NCI-H510A treated with DMSO at 0.1 percent for 48 hours (cell line): Measurements from ENCODE around the gene NBEA.

ENCODE experiments used
- DNase-seq: peaks from one replicate; lab custom pipeline; 2025; lab: John Stamatoyannopoulos, UW

NBEA gene

DNA sequence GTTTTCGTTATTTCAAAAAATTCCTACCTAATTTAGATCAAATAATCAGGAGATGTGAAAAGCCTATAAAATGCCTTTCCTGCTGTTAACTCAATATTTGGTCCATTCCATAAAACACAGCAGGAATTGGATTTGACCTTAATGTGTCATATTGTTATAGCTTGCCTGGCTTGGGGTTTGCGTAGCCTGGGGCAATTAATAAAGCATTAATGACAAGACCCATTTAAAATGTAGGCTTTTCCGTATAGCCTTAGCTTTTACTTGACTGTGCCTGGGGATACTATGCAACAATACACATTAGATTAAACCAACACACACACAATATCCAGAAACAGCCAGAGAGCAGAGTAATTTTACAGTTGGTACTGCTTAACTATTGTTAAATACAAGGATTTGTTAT, 651.6 kb downstream of the NBEA start:
- DNase-seq: no peak

GRCh38 chr13:35594096-35594495, 652.0 kb downstream of the NBEA start:
- no peak for DNase-seq

GRCh38 chr13:35595181-35595580, 653.1 kb downstream of the NBEA start:
- no peak for DNase-seq

DNA sequence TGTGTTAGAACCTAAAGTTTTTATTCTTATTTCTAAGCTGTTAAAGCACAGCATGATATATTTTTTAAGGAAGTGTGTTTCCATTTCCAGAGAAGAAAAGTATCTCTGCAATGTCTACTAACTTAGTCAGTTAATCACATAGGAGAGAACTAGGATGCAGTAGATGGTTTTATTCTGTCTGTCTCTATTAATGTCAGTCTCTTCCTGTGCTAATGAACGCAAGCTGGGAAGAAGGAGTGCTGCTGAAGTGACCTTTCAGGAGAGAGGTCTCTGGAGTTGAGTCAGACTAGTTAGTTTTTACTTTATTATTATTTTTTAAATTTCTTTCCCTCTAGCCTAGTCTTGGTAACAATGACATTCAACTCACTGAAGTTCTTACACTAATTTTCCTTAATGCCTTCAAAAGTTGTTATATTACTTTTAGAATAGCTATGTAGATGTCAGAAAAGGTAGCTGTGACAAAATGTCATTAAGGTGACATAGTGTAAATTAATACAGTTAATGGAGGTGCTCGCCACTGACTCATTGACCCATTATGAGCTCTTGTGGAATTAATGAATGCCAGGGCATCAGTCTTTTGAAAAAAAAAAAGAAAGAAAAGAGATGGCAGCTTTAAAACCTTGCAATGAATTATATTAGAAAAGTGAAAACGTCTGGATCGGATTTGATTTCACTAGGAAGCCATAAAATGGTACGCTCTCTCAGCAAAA, 654.4 kb downstream of the NBEA start:
- no peak for DNase-seq

DNA sequence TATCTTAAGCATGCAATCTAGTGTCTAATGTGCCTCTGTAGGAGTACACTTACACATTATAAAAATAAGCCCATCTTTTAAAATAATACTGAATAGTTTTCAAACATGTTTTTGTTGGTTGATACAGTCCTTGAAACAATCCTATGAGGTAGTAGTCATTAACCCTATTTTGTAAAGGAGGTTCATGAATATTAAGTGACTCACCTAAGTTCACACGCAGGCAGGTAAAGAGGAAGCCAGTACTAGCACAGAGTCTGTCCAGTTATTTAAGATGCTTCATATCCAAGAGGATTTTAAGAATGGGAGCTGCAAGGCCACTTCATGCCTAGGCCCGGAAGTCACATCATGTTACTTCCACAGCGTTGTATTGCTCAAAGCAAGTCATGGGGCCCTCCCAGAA, 655.4 kb downstream of the NBEA start:
- DNase-seq: no peak

DNA sequence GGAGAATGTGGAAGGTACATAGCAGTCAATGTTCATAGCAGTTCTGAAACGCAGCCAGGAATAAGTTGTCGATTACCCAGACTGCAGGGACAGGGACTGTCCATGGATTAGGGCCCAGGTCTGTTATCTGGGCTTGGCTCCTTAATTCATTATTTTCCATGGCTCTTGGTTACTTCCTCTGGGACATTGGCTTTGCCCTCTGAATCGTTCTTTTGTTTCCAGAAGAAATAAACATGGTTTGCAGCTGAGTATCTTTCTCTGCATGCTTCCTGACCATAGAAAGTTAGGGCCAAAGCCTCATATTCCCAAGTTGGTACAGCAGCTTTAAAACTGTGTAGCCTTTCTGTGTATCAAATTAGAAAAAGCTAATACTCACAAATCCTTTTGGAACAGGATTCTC, 656.2 kb downstream of the NBEA start:
- DNase-seq: no peak

- DNase-seq: no peak
Measured at GRCh38 chr13:35598790-35599369, 656.8 kb downstream of the NBEA start.

DNA sequence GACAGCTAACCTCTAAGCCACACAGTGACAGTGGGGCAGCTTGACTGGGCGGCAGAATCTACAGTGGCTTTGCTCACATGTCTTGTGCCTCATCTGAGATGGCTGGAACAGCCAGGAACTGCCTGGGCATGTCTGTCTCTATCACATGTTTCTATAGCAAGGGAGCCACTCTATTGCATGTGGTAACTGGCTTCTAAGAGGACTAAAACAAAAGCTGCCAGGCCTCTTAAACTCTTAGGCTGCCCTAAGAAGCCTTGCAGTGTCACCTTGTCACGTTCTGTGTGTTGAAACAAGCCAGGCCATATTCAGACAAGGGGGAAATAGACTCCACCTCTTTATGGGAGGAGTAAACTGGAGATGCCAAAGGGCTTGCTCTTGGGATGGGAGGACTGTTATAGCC, 657.3 kb downstream of the NBEA start:
- no peak for DNase-seq

DNA sequence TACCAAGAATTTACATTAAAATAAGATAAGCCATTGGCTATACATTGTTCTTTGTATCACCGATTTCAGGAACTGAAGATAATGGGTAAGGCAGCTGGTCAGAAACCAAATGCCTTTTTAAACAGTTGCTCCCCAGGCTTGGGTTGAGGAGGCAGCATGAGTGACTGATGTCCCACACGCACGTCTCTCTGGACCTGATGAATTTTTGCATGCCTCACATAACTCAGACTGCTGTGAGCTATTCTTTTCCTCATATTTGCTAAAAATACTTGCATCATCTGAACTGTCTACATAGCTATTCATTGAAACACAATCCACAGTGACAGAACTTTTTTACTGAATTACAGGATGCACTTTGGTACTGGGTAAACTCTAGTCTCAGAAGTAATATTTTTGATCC, 658.1 kb downstream of the NBEA start:
- DNase-seq: no peak

DNA sequence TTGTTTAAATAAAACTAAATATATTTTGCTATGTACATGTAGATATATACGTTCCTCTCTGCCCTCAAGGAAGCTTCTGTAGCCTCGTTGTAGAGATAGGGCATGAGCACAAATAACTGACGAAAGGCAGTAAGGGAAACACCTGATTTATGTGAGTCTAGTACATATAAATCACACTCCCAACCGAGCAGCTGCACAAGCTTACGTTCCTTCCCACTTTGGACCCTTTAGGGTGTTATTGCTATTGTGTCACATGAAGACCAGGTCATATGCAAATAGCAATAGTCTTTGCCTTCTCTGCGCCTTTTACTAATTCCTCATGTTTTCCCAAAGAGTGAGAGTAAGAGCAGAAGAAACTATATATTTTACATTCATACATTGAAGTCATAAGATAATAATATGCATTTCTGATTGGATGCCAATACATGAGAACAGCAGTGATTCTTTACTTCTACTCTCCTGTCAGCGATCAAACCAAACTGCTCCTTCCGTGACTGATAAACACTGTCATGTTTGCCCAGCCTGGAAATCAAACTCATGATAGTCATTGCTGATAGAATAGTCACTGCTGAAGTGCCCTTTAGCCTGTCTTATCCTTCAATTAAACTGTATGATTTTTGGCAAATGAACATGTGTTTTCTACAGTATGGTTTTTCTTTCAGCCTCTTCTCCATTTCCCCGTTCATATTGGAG, 661.7 kb downstream of the NBEA start:
- no peak for DNase-seq

DNA sequence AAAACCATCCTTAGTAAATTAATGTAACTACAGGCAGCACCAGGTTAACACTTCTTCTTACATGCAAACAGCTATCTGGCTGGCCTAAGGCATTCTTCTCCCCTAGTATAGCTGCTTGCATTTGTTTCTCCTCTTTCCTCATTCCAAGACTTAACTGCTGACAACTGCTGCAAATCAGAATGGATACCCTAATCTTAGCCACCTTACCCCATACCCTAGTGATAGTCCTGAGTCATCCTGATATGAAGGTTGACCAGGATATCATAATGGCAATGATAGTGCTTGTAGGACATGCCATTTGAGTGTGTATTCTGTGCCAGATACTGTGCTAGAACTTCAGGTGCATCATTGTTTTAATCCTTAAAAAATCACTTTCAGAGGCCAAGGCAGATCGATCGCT, 672.6 kb downstream of the NBEA start:
- DNase-seq: no peak

GRCh38 chr13:35617420-35617819, 675.4 kb downstream of the NBEA start:
- no peak for DNase-seq

DNA sequence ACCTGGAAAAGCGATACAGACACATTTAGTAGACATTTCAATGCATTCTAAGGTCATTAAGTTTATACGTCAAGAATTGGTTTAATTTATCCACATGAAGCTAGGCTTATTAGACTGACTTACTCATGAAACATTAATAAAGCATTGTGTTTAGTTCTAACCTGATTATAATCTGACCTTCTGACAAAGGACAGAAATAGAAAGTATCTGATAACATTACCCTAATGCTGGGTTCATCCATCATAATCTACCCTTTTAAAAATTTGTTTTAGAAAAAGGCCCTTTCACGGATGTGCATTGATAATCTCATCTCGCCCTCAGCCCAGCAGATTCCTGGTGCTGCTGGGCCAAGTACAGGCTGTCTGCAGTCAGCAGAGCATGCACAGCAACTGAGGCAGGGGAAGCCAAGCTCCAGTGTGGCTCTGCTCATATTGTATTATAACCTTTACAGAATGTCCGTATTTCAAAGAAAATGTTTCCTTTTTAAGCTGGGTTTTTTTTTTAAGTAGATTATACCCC, 676.6 kb downstream of the NBEA start:
- no peak for DNase-seq

DNA sequence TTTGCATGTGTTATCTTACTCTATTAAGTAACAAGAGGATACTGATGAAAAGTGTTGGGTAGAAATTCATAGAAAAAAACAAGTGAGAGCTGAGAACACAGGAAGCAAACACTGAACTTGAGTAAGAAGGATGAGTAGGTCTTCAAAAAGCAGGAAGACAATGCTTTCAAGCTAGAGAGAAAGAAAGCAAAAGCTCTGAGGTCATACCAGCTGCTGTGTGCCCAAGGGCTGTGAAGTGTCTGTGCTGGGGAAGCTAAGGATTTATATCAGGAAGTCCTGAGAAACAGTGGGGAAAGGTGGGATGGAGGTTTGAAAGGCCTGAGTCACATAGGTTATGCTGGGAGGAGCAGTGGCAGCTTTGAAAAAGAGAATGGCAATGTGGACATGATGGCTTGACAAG, 679.9 kb downstream of the NBEA start:
- peak; percentile 5 for DNase-seq

DNA sequence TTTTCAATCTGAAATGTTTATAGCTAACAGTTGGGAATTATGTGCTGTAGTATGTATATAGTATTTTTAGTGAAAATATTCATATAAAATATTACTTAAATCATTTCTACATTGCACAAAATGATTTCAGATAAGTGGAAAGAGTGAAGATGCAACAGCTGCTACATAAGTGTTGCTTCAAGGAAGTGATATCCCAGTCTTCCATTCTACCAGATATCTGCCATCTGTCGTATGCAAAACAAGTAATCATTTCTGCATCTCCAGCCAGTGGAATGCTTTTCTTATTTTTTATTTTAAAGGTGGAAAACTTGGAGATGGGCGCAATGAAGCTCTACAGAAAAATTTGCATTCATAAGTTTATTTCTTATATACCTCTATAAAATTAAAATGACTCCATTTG, 687.0 kb downstream of the NBEA start:
- no peak for DNase-seq

GRCh38 chr13:35630551-35631275, 688.6 kb downstream of the NBEA start:
- DNase-seq: peak; percentile 21

GRCh38 chr13:35631666-35632065, 689.6 kb downstream of the NBEA start:
- no peak for DNase-seq

DNA sequence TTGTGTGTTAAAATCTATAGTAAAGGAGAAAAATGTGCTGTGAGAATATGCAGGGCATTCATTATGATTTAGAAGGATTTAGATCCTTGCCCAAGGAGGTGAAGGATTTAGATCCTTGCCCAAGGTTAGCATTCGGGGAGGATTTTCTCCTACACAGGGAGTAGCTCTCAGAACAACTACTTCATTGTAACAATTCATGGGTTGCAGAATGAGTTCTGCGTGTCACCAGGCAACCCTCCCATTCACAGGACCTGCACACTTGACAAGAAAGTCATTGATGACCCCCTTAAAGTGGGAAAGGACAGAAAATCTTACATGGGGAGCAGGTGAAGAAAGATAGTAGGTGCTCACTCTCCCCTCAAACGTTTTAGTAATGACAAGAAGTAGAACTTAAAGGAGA, 701.6 kb downstream of the NBEA start:
- DNase-seq: no peak

- no peak for DNase-seq
Measured at GRCh38 chr13:35646056-35646774, 704.1 kb downstream of the NBEA start.

- DNase-seq: no peak
Measured at GRCh38 chr13:35648201-35648600, 706.1 kb downstream of the NBEA start.

DNA sequence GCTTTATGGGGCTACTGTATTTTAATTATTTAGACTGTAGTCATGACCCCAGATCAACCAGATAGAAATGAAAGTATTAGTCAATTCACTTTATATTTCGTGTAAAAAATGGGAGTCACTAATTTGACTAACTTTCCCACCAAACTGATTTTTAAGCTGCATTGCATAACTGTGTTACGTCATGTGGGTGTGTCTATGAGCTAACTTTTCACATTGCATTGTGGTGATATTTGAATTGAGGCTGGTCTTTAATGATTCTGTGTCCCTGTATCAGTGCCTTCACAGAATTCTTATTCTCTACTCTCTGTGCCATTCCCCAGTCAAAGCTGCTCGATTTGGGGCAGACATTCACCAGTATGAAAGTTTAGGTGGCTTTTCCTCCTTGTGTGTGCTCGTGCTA, 707.1 kb downstream of the NBEA start:
- no peak for DNase-seq

- no peak for DNase-seq
Measured at GRCh38 chr13:35659796-35660195, 717.7 kb downstream of the NBEA start.
